GM18517 (cell line): ENCODE results near the gene CBX2.
"Not testable (repeated sequence)": the region's sequence is repeated elsewhere in the genome, so short reads cannot be mapped to it uniquely, and the experiment has no call there.

Experiments used
- ATAC-seq: cut with Tn5 transposase; IDR thresholded peaks from one replicate; pipeline ENCODE4 v1.9.1; 2021; ENCODE audit warnings: mild to moderate bottlenecking, moderate library complexity; ENCODE audit not compliant: unreplicated experiment

Gene CBX2

GRCh38 chr17:79769570-79770506, 8.1 kb upstream of the CBX2 start:
- ATAC-seq: no peak

DNA sequence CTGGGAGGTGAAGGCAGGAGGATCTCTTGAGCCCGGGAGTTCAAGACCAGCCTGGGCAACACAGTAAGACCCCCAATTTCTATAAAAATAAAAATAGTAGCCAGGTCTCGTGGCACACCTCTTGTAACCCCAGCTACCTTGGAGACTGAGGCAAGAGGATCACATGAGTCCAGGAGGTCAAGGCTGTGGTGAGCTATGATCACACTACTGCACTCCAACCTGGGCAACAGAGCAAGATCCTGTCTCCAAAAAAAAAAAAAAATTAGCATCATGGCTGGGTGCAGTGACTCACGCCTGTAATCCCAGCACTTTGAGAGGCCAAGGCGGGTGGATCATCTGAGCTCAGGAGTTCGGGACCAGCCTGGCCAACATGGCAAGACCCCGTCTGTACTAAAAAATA, 6.7 kb upstream of the CBX2 start:
- no peak for ATAC-seq

- ATAC-seq: not testable (repeated sequence)
Observed at GRCh38 chr17:79772726-79773125, 5.2 kb upstream of the CBX2 start.

DNA sequence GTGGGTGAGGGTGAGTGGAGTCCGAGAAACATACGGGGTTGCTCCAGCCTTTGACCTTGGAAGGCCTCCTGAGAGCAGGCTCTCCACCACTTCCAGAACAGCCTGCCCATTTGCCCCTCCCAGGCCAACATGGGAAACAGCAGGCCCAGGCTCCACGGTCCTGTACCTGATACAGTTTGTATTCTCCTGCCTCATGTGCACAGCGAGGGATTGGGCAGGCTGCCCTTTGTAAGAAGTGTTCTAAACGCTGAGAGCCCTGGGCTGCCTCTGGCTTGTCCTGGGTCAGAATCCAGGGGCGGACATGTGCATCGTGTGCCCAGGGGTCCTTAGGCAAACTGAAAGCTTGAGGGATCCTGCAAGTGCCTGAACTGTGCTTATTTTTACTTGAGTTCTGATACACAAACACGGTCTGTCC, 3.4 kb upstream of the CBX2 start:
- no peak for ATAC-seq

DNA sequence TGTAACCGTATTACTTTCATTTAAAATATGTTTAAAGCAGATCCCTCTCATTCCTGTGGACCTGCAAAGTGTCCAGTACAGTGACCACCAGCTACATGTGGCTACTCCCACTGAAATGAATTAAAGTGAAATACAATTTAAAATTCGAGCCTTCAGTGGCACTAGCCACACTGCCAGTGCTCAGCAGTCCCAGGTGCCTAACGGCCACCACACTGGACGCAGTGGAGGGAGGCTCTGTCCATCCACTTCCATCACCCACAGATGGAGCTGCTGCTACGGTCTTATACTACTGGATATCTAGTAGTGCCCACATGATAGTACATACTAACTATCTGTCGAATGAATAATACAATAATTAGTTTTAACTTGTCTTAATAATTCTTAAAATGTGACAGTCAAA, 2.3 kb upstream of the CBX2 start:
- no peak for ATAC-seq

DNA sequence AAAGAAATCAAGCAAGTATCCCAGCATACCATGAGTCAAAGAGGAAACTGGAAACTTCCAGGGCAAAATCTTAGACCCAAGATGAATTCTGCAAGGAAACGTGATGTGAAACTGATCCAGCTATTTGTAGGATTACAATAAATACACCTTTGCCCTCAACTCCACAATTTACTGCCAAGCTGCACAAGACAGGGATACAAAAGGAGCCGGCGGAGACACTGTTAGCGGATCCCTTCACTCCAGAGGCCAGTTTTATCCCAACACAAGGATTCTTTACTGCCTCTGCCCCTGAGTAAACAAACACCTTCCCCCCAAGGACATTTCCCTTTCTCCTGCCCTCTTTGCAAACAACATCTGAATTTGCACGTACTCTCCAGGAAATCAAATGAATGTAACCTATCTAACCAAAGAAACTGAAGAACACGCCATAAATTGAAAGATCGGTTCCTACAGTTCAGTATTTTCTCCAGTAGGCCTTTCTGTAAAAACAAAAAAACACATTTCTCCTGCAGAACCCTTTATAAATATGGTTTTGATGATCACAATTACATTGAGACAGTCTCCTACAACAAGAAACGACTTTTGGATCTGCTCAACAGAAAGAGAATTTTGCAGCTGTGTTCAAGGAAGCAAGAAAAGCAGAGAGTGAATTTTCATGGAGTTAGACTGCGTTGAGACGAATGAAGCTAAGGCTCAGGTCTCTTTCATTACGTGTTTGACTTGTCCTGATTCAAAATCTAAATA, 1.4 kb upstream of the CBX2 start:
- ATAC-seq: no peak

DNA sequence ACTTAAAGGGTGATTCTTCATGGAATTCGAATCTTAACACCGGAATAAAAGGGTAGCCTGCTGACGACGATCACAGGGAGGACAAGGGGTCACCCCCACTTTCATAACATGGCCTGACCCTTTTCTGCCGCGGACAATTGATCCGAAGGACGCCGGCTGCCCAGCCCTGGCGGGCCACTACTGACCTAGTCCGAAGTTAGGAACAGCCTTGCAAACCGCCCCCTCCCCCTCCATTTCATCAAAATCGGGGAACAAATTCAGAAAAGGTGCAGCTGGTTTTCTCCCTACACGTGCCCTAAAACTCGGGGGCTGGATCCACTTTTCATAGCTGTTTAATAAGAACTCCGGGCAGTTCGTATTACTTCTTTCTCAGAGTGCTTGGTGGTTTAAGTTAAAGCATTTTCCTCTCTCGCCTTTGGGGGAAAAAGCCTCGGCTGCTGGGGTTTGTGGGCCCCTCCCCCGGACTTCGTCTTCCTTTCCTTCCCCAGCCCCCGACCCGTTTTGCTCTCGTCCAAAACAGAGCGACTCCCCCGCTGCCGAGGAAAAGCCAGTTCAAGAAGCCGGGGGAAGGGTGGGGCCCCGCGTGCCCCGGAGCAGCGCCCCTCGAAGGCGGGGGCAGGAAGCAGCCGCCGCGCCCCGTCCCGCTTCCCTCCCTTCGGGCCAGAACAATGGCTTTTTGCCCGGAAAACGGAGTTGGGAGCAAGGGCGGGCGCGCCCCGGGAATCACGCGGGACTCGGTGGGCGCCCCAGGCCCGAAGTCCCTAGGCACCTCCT, 641 bp upstream of the CBX2 start:
- ATAC-seq: peak; percentile 20

GRCh38 chr17:79778504-79779083, 646 bp downstream of the CBX2 start:
- ATAC-seq: no peak

GRCh38 chr17:79779084-79779529, 1.2 kb downstream of the CBX2 start:
- no peak for ATAC-seq

GRCh38 chr17:79779661-79780365, 1.9 kb downstream of the CBX2 start:
- ATAC-seq: no peak

DNA sequence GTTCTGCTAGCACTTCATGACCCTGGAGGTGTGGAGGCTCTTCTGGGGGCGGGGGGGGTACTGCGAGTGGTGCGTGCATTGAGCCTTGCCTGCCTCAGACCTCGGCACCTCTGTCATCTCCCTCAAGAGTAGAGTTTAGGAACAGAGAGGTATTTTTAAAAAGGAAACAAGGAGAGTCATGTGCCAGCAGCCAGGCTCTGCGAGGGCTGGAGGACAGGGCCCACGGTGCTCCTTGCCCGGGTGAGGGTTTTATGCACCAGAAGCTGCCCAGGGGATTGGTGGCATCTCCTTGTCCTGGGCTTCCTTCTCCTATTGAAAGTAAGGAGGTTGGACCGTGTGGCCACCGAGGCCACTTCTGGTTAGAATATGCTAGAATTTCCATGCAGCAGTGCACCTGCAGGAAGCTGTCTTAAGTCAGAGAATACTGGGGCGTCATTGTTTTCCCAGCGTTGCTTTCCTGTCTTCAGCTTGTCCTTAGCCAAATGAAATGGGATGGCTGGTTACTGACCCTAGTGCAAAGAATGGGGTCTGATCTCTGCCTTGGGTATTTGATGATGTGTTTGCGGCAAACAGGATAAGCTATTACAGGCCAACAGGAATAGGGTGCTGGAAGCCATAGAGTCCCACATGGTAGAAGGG, 3.2 kb downstream of the CBX2 start:
- no peak for ATAC-seq

DNA sequence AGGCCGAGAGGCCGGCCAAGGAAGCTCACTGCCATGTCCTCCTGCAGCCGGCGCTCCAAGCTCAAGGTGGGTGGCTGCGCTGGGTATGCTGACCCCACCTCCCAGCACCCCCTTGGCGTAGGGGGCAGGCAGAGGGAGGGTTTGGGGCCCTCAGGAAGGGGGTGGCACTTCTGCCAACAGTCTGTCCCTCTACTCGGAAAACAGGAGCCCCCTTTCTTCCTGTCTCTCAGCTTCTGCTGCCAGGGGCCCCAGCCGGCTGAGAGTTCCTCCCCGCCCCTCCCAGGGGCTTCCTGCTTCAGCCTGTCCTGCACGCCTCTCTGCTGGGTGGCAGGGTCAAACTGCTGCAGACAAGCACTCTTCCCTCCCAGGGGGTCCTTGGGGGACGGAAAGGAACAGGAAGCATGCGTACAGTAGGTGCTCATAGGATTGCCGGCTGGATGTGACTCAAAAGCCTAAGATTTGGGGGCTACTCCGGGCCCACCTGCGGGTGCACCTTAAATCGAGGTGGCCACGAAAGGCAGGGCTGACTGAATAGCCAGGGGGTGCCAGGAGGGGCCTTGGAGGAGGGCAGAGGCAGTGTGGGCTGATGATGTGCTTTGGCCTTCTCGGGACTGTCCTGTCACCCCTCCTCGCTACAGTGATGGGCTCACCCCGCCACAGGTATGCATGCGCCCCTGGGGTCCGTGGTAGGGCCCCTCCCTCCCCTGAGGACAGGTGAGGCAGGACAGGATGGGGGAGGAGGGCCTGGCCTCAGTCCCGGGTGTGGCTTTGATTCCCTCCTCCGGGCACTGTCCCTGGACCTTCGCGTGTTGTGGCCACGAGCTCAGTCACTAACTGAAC, 4.0 kb downstream of the CBX2 start:
- ATAC-seq: no peak

- ATAC-seq: no peak
Observed at GRCh38 chr17:79783891-79784290, 5.9 kb downstream of the CBX2 start.

DNA sequence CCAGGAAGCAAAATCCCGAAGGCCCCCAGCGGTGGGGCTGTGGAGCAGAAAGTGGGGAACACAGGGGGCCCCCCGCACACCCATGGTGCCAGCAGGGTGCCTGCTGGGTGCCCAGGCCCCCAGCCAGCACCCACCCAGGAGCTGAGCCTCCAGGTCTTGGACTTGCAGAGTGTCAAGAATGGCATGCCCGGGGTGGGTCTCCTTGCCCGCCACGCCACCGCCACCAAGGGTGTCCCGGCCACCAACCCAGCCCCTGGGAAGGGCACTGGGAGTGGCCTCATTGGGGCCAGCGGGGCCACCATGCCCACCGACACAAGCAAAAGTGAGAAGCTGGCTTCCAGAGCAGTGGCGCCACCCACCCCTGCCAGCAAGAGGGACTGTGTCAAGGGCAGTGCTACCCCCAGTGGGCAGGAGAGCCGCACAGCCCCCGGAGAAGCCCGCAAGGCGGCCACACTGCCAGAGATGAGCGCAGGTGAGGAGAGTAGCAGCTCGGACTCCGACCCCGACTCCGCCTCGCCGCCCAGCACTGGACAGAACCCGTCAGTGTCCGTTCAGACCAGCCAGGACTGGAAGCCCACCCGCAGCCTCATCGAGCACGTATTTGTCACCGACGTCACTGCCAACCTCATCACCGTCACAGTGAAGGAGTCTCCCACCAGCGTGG, 6.5 kb downstream of the CBX2 start:
- no peak for ATAC-seq

GRCh38 chr17:79785017-79785899, 7.3 kb downstream of the CBX2 start:
- no peak for ATAC-seq

GRCh38 chr17:79785900-79786810, 8.2 kb downstream of the CBX2 start:
- ATAC-seq: no peak
